ENCODE results near the gene FBLN2. TPM values are rescaled to one million over a fixed set of nuclear protein-coding genes. Genes with fewer than 3 reads are reported as not detected.

The FBLN2 gene
- total RNA-seq, 4 donors from 2014 or later, result 85.9 to 187 (median 117) TPM

- H3K4me3 ChIP-seq, result no peak overlapping the region
- peaks cover 0 to 58% of the 10 kb centered on the region in 2 donors for H3K36me3 ChIP-seq
- TF ChIP-seq EP300 (IDR thresholded peaks at IDR 0.05) (no peak), POLR2AphosphoS5 (IDR thresholded peaks at IDR 0.05) (no peak), POLR2A (IDR thresholded peaks at IDR 0.05) (no peak)
- TF ChIP-seq, protein P1, sequence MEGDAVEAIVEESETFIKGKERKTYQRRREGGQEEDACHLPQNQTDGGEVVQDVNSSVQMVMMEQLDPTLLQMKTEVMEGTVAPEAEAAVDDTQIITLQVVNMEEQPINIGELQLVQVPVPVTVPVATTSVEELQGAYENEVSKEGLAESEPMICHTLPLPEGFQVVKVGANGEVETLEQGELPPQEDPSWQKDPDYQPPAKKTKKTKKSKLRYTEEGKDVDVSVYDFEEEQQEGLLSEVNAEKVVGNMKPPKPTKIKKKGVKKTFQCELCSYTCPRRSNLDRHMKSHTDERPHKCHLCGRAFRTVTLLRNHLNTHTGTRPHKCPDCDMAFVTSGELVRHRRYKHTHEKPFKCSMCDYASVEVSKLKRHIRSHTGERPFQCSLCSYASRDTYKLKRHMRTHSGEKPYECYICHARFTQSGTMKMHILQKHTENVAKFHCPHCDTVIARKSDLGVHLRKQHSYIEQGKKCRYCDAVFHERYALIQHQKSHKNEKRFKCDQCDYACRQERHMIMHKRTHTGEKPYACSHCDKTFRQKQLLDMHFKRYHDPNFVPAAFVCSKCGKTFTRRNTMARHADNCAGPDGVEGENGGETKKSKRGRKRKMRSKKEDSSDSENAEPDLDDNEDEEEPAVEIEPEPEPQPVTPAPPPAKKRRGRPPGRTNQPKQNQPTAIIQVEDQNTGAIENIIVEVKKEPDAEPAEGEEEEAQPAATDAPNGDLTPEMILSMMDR (IDR thresholded peaks at IDR 0.05), result no peak
- no peak overlapping the region for H3K27ac ChIP-seq
- no peaks in the 10 kb centered on the region for H3K4me1 ChIP-seq
- no CpG with 5 or more reads among the region's 13 CpGs for WGBS, 2 donors (ENCODE audit: low coverage in 1 of 2)
- no peaks in the 10 kb centered on the region for H3K9me3 ChIP-seq
- no peaks in the 10 kb centered on the region for H3K27me3 ChIP-seq
- ATAC-seq, result no peak
These were observed 70.8 kb downstream of the FBLN2 start for GRCh38 chr3:13619661-13620230.

DNA sequence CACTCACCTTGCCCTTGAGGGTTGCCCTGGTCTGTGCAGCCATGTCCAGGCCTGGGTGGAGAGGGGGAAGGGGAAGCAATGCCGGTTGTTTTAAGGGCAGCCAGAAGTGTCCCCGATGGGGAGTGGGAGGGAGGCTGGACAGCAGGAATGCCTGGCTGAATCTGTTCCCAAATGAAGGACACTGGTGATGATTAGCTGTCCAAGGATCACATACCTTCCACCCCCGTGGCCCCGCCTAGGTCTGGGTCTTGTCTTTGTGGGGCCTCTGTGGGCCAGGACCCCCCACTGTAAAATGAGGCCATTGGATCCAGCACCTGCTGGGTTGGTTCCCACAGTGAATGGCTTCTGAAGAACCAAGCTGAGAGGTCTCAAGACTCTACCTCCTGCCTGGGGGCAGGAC lies 71.4 kb downstream of the FBLN2 start:
- Histone ChIP-seq H3K4me1 (no peaks in the 10 kb centered on the region), H3K9me3 (no peaks in the 10 kb centered on the region), H3K36me3 (peaks cover 0 to 52% of the 10 kb centered on the region in 2 donors), H3K4me3 (no peak overlapping the region), H3K27ac (no peak overlapping the region), H3K27me3 (no peaks in the 10 kb centered on the region)
- ATAC-seq, result no peak
- TF ChIP-seq, protein P1 (IDR thresholded peaks at IDR 0.05), result no peak
- TF ChIP-seq POLR2A (IDR thresholded peaks at IDR 0.05), result no peak
- TF ChIP-seq EP300 (IDR thresholded peaks at IDR 0.05), result no peak
- no peak for TF ChIP-seq POLR2AphosphoS5 (IDR thresholded peaks at IDR 0.05)
- 81% methylated on average over 3 of the region's 4 CpGs; no CpG with 5 or more reads in 1 of the 2 donors for whole genome bisulfite sequencing, 2 donors (ENCODE audit: low coverage in 1 of 2)

DNA sequence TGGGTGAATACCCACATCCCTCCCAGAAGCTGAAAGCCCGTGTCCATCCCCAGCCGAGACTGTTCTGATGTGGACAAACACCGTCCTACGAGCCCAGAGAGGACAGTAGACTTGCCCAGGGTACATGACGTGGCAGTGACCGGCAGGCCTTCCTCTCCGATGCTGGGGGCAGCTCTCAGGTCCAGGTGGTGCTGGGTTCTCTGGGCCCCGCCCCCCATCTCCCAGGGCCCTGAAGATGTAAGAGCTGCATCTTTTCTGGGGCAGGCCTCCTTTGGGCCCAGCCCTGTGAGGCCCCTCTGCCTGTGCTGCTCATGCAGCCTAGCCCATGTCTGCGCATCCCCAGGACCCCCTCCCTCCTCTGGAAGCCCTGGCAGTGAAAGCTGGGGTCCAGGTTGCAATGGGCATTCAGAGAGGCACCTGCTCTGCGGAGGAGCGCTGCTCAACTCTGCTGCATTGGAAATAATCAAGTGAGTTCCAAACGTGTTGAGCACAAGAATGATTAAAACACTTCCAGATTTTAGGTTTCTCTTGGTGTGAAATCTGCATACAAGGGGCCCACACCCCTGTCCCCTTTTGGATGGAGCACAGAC lies 71.9 kb downstream of the FBLN2 start:
- Histone ChIP-seq H3K9me3 (no peaks in the 10 kb centered on the region), H3K27me3 (no peaks in the 10 kb centered on the region), H3K27ac (no peak overlapping the region), H3K36me3 (peaks cover 0 to 50% of the 10 kb centered on the region in 2 donors), H3K4me1 (no peaks in the 10 kb centered on the region), H3K4me3 (no peak overlapping the region)
- no peak for ATAC-seq
- WGBS, 2 donors (ENCODE audit: low coverage in 1 of 2), result 75% methylated on average over 2 of the region's 12 CpGs; no CpG with 5 or more reads in 1 of the 2 donors
- TF ChIP-seq POLR2AphosphoS5 (IDR thresholded peaks at IDR 0.05) (no peak), EP300 (IDR thresholded peaks at IDR 0.05) (no peak), POLR2A (IDR thresholded peaks at IDR 0.05) (no peak)
- TF ChIP-seq, protein P1 (IDR thresholded peaks at IDR 0.05), result no peak

GRCh38 chr3:13621381-13622221 lies 72.7 kb downstream of the FBLN2 start:
- H3K27me3 ChIP-seq, result no peaks in the 10 kb centered on the region
- ATAC-seq, result no peak
- no peaks in the 10 kb centered on the region for H3K4me1 ChIP-seq
- WGBS, 2 donors (ENCODE audit: low coverage in 1 of 2), result 60 to 80% methylated on average over 1 to 2 of the region's 31 CpGs
- H3K4me3 ChIP-seq, result no peak overlapping the region
- no peaks in the 10 kb centered on the region for H3K9me3 ChIP-seq
- H3K27ac ChIP-seq, result no peak overlapping the region
- peaks cover 0 to 44% of the 10 kb centered on the region in 2 donors for H3K36me3 ChIP-seq
- TF ChIP-seq EP300 (IDR thresholded peaks at IDR 0.05), result no peak
- TF ChIP-seq, protein P1 (IDR thresholded peaks at IDR 0.05), result no peak
- TF ChIP-seq POLR2A (IDR thresholded peaks at IDR 0.05), result no peak
- no peak for TF ChIP-seq POLR2AphosphoS5 (IDR thresholded peaks at IDR 0.05)

All from gastroesophageal sphincter (tissue), 4 donors.